GM12878 (cell line): ENCODE measurements around the gene EHD4. TPM values are rescaled to one million over a fixed set of nuclear protein-coding genes. Genes with fewer than 3 reads are reported as not detected.
A peak's percentile ranks its signal among the peaks of the same experiment; 100 is the strongest.

ENCODE experiments used
- ATAC-seq: fragments of 200-7000 bp; cut with Tn5 transposase; 3 replicates; pipeline ENCODE4 v1.9.1; 2020; ENCODE audit warnings: mild to moderate bottlenecking, moderate library complexity
- BruUV-seq: library from RNA; stranded (reverse); fragments of 400-500 nt; replicated peaks from 2 replicates; lab custom pipeline; 2021; lab: Mats Ljungman, UMichigan
- CTCF ChIA-PET: fragments of 300-600 bp; sonication (Branson Sonifier 250); formaldehyde crosslinking; extraction: SDS; loops from one replicate; lab custom pipeline; 2021; ENCODE audit warnings: inconsistent platforms; lab: Yijun Ruan, JAX
- POLR2A ChIA-PET: fragments of 350-600 bp; formaldehyde crosslinking; extraction: SDS; loops from one replicate; lab custom pipeline; 2021; ENCODE audit warnings: inconsistent platforms; lab: Charles Lee
- RAD21 ChIA-PET: fragments of 300-600 bp; sonication (Branson Sonifier 250); formaldehyde crosslinking; loops from one replicate; lab custom pipeline; 2023; ENCODE audit warnings: antibody characterized with exemption; ENCODE audit not compliant: unreplicated experiment; lab: Charles Lee
- SMC1A ChIA-PET: fragments of 300-600 bp; sonication (Branson Sonifier 250); formaldehyde crosslinking; loops from one replicate; lab custom pipeline; 2023; ENCODE audit not compliant: unreplicated experiment, uncharacterized antibody; lab: Charles Lee
- DNase-seq: peaks from one replicate; pipeline ENCODE4 v3.0.0-alpha.2; 2011; ENCODE audit warnings: low read depth, low spot score
- FAIRE-seq: peaks from 3 replicates; lab custom pipeline; 2011; peaks lifted over from hg19 to GRCh38; lab: Jason Lieb, UNC
- H2AFZ ChIP-seq: 2 replicates; pipeline ENCODE4 v1.6.0; 2011; ENCODE audit warnings: low read depth, low read length, control low read depth; ENCODE audit not compliant: control insufficient read depth
- H3K27ac ChIP-seq: 2 replicates; pipeline ENCODE4 v1.5.1; 2011; ENCODE audit warnings: control low read depth; ENCODE audit not compliant: control insufficient read depth, insufficient read depth
- H3K27me3 ChIP-seq, 2 experiments: replicated peaks in 1 of 2; 2 replicates each; pipeline versions ENCODE4 v1.6.0 to v1.6.1; 2011; ENCODE audit warnings: low read length in 1 of 2; ENCODE audit not compliant: control insufficient read depth in 2 of 2, insufficient read depth in 2 of 2
- H3K36me3 ChIP-seq, 2 experiments: 2 replicates each; pipeline ENCODE4 v1.5.1; 2011; ENCODE audit warnings: low read length in 1 of 2; ENCODE audit not compliant: control insufficient read depth in 2 of 2, insufficient read depth in 2 of 2
- H3K4me1 ChIP-seq: 2 replicates; pipeline ENCODE4 v1.6.1; 2011; ENCODE audit warnings: mild to moderate bottlenecking, low read length, moderate library complexity, mixed read lengths; ENCODE audit not compliant: control insufficient read depth, insufficient read depth
- H3K4me2 ChIP-seq: 2 replicates; pipeline ENCODE4 v1.6.0; 2011; ENCODE audit warnings: control low read depth; ENCODE audit not compliant: control insufficient read depth, insufficient read depth
- H3K4me3 ChIP-seq: fragments of 200-600 bp; sonication (generic); 2 replicates; pipeline ENCODE4 v1.5.1; 2016
- H3K79me2 ChIP-seq: 2 replicates; pipeline ENCODE4 v1.6.0; 2011; ENCODE audit warnings: low read length; ENCODE audit not compliant: control insufficient read depth, insufficient read depth
- H3K9ac ChIP-seq: 2 replicates; pipeline ENCODE4 v1.8.0; 2011; ENCODE audit warnings: low read length, control low read depth, mixed read lengths; ENCODE audit not compliant: control insufficient read depth, insufficient read depth
- H3K9me3 ChIP-seq: replicated peaks from 3 replicates; pipeline ENCODE4 v1.5.1; 2011; ENCODE audit warnings: mild to moderate bottlenecking, low read length; ENCODE audit not compliant: control insufficient read depth, insufficient read depth
- H4K20me1 ChIP-seq: 2 replicates; pipeline ENCODE4 v1.6.0; 2011; ENCODE audit not compliant: control insufficient read depth, insufficient read depth
- ATF7 ChIP-seq: fragments of 450-650 bp; IDR thresholded peaks from 2 replicates; pipeline ENCODE4 v1.6.1; 2016; ENCODE audit warnings: low read depth, mild to moderate bottlenecking
- CBFB ChIP-seq: IDR thresholded peaks from 2 replicates; pipeline ENCODE4 v1.6.1; 2016; ENCODE audit warnings: antibody characterized with exemption, low read depth
- CBX3 ChIP-seq: fragments of 200-600 bp; sonication (generic); IDR thresholded peaks from 2 replicates; pipeline ENCODE4 v1.6.1; 2016; ENCODE audit warnings: low read depth, borderline replicate concordance
- CREM ChIP-seq: IDR thresholded peaks from 2 replicates; pipeline ENCODE4 v1.6.1; 2014; ENCODE audit warnings: antibody characterized with exemption, low read depth
- ESRRA ChIP-seq: IDR thresholded peaks from 2 replicates; pipeline ENCODE4 v1.6.1; 2012; ENCODE audit warnings: mild to moderate bottlenecking, low read length, improper control_type of control experiment
- HCFC1 ChIP-seq: fragments of 150-350 bp; IDR thresholded peaks from 2 replicates; pipeline ENCODE4 v1.6.1; 2014; ENCODE audit warnings: low read length
- MXI1 ChIP-seq: fragments of 150-350 bp; IDR thresholded peaks from 2 replicates; pipeline ENCODE4 v1.6.1; 2011; ENCODE audit warnings: low read depth, mild to moderate bottlenecking, inconsistent platforms, low read length, improper control_type of control experiment
- NBN ChIP-seq: fragments of 450-650 bp; IDR thresholded peaks from 2 replicates; pipeline ENCODE4 v1.6.1; 2016
- NFYB ChIP-seq: IDR thresholded peaks from 2 replicates; pipeline ENCODE4 v1.6.1; 2011; ENCODE audit warnings: low read depth, mild to moderate bottlenecking, low read length, improper control_type of control experiment, moderate library complexity; ENCODE audit not compliant: insufficient read depth
- NR2C1 ChIP-seq: fragments of 450-650 bp; IDR thresholded peaks from 2 replicates; pipeline ENCODE4 v1.6.1; 2017; ENCODE audit warnings: antibody characterized with exemption, mild to moderate bottlenecking, moderate library complexity
- SMAD1 ChIP-seq: fragments of 450-650 bp; IDR thresholded peaks from 2 replicates; pipeline ENCODE4 v1.6.1; 2018; ENCODE audit warnings: mild to moderate bottlenecking, low read depth; ENCODE audit not compliant: partially characterized antibody
- SMAD5 ChIP-seq: IDR thresholded peaks from 2 replicates; pipeline ENCODE4 v1.6.1; 2016; ENCODE audit warnings: antibody characterized with exemption, low read depth
- SREBF1 ChIP-seq: IDR thresholded peaks from 2 replicates; pipeline ENCODE4 v1.6.1; 2012; ENCODE audit warnings: mild to moderate bottlenecking, low read length
- SREBF2 ChIP-seq: IDR thresholded peaks from 2 replicates; pipeline ENCODE4 v1.6.1; 2012; ENCODE audit warnings: mild to moderate bottlenecking, low read length
- SUPT20H ChIP-seq: IDR thresholded peaks from 2 replicates; pipeline ENCODE4 v1.6.1; 2011; ENCODE audit warnings: low read depth, mild to moderate bottlenecking, low read length, moderate library complexity, borderline replicate concordance; ENCODE audit not compliant: control insufficient read depth
- SUZ12 ChIP-seq: fragments of 200-600 bp; sonication (generic); IDR thresholded peaks from one replicate; pipeline ENCODE4 v1.6.1; 2018; ENCODE audit warnings: antibody characterized with exemption, mild to moderate bottlenecking; ENCODE audit not compliant: unreplicated experiment
- TCF12 ChIP-seq: IDR thresholded peaks from 2 replicates; pipeline ENCODE4 v1.6.1; 2011; ENCODE audit warnings: low read depth, mild to moderate bottlenecking, low read length
- ZNF622 ChIP-seq: fragments of 450-650 bp; IDR thresholded peaks from 2 replicates; pipeline ENCODE4 v1.6.1; 2017; ENCODE audit warnings: mild to moderate bottlenecking, inconsistent platforms
- WGBS: methylation state at CpG from one replicate; pipeline ENCODE4 v1.1.6; 2016; ENCODE audit warnings: low lambda C conversion rate; ENCODE audit not compliant: insufficient replicate concordance, insufficient coverage; ENCODE audit errors: missing lambda C conversion rate; 5-methylcytosine and 5-hydroxymethylcytosine counted together
- in situ Hi-C: fragments of 300-500 bp; cut with MboI; formaldehyde crosslinking; loops from 9 replicates; pipeline ENCODE4 v1.14.3; 2018; ENCODE audit warnings: mixed read lengths
- intact Hi-C: fragments of 100-400 bp; cut with micrococcal nuclease; formaldehyde crosslinking; loops from one replicate; pipeline ENCODE4 v1.14.2; 2022; ENCODE audit not compliant: unreplicated experiment
- polyA plus RNA-seq, 11 experiments: library from polyadenylated mRNA; depleted of rRNA in 4 of 11; unstranded in 6 of 11; stranded (reverse) in 5 of 11; fragments of >200 nt; fragmentation: Nextera tagmentation in 4 of 11; fragmentation: Illumina TruSeq in 1 of 11; extraction: Ambion mirVana in 4 of 11; extraction: Trizol in 1 of 11; gene quantifications; 1 replicate in 1 of 11; 2 replicates in 10 of 11; pipeline versions ENCODE4 v1.2.1 to v1.2.3, GENCODE V29; 2011 to 2016; ENCODE audit warnings: inconsistent platforms in 2 of 11, missing spikeins in 2 of 11, low read depth in 1 of 11
- total RNA-seq, 4 experiments: library from RNA; depleted of rRNA in 3 of 4; stranded (reverse); fragments of >200 nt in 3 of 4; fragmentation: Illumina TruSeq in 1 of 4; extraction: Trizol in 1 of 4; gene quantifications; 2 replicates each; pipeline versions ENCODE4 v1.2.1 to v1.2.3, GENCODE V29; 2013 to 2021
- TF ChIP-seq, protein P1 (sequence below): fragments of 150-350 bp; IDR thresholded peaks from 2 replicates; pipeline ENCODE4 v1.6.1; 2014; ENCODE audit warnings: mild to moderate bottlenecking, low read depth, low read length
- TF ChIP-seq, protein P2 (sequence below): fragments of 450-650 bp; IDR thresholded peaks from 2 replicates; pipeline ENCODE4 v1.6.1; 2017; ENCODE audit warnings: low read depth, mild to moderate bottlenecking, moderate library complexity
- TF ChIP-seq, protein P3 (sequence below): fragments of 450-650 bp; conservative IDR thresholded peaks from 2 replicates; pipeline ENCODE4 v1.6.1; 2017; ENCODE audit warnings: mild to moderate bottlenecking, moderate library complexity

EHD4 gene
- total and polyA plus RNA-seq, 10 of the 15 experiments (the other 5 are each of a cell fraction or from before 2014, with no cell fraction given): 4.2 to 62.9 (median 44.7) TPM

DNA sequence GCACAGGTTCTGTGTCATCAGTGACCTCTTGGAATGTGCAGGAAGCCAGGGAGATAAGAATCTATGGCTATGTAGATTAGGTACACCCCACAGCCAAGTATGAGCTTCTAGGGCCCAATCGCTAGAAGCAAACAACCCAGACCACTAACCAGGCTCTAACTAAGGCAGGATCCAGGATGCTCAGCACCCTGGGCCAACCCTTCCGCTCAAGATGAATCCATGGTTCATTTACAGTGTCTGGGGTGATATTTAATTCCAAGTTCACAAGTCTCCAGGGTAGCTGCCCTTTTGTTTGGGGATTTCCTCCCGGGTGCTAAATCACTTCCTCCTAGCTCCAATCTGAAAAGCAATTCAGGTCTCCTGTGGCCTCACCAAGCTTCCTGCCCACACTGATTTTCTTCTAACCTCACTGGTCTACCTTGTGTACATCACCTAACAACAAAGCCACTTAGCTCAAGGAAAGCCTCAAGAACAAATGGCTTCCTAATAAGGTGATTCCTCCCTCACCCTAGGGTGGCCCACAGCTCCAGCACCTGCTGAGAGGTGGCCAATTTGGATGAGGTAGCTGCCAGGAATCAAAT lies 2.4 kb downstream of the EHD4 start:
- intact Hi-C loops (loop anchor here (2.0 to 5.0 kb wide), 4 partner anchors 35 to 638 kb away; partner anchors contain the start of genes JMJD7, MAPKBP1, NUSAP1 and OIP5), in situ Hi-C loops (no loop called here)
- peak; percentile 88 for DNase-seq
- peak overlapping the region; percentile 93 for H3K4me3 ChIP-seq
- H3K36me3 ChIP-seq: peaks cover 0 to 7% of the 10 kb centered on the region in 2 experiments; a peak in 2 of 4 replicates
- peak overlapping the region; percentile 100 for H3K27ac ChIP-seq
- H4K20me1 ChIP-seq: no peaks in the 10 kb centered on the region
- H3K9ac ChIP-seq: peak overlapping the region; percentile 98
- H3K9me3 ChIP-seq: no peaks in the 10 kb centered on the region
- no TSS peak for BruUV-seq
- WGBS: 4% methylated on average over 3 of the region's 3 CpGs
- ChIA-PET RAD21 (interaction anchor here (0.8 to 9.0 kb wide), 11 partner anchors 12 to 303 kb away, joined by 3 to 97 read pairs (median 4); partner anchors contain the start of genes GANC, MAPKBP1 and TMEM87A), SMC1A (interaction anchor here (0.8 to 9.7 kb wide), 10 partner anchors 9 to 197 kb away, joined by 3 to 179 read pairs (median 5); partner anchors contain the start of gene MAPKBP1), POLR2A (interaction anchor here (1.1 to 7.2 kb wide), 9 partner anchors 14 to 310 kb away, joined by 3 to 67 read pairs (median 4); partner anchors contain the start of genes MAPKBP1 and MGA), CTCF (interaction anchor here (0.8 to 3.9 kb wide), 9 partner anchors 8 to 196 kb away, joined by 3 to 27 read pairs (median 4); partner anchors contain the start of gene MAPKBP1)
- peaks cover 40% of the 10 kb centered on the region for H3K4me1 ChIP-seq
- peak overlapping the region; percentile 91 for H3K4me2 ChIP-seq
- no peak for FAIRE-seq
- H3K27me3 ChIP-seq: no peaks in the 10 kb centered on the region
- H3K79me2 ChIP-seq: peaks cover 75% of the 10 kb centered on the region
- ATAC-seq: peak; percentile 48
- H2AFZ ChIP-seq: no peak overlapping the region
- TF ChIP-seq SUPT20H: no peak
- TF ChIP-seq TCF12: no peak
- no peak for TF ChIP-seq SREBF1
- TF ChIP-seq NR2C1: no peak
- no peak for TF ChIP-seq ESRRA
- no peak for TF ChIP-seq NFYB
- TF ChIP-seq CBFB: peak; percentile 43; the same call in 1 of the 2 replicates
- TF ChIP-seq HCFC1: no peak
- TF ChIP-seq SMAD1: peak; percentile 58
- TF ChIP-seq, protein P1, sequence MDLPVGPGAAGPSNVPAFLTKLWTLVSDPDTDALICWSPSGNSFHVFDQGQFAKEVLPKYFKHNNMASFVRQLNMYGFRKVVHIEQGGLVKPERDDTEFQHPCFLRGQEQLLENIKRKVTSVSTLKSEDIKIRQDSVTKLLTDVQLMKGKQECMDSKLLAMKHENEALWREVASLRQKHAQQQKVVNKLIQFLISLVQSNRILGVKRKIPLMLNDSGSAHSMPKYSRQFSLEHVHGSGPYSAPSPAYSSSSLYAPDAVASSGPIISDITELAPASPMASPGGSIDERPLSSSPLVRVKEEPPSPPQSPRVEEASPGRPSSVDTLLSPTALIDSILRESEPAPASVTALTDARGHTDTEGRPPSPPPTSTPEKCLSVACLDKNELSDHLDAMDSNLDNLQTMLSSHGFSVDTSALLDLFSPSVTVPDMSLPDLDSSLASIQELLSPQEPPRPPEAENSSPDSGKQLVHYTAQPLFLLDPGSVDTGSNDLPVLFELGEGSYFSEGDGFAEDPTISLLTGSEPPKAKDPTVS: no peak
- TF ChIP-seq SMAD5: no peak
- TF ChIP-seq SUZ12: no peak
- TF ChIP-seq MXI1: peak; percentile 85
- TF ChIP-seq ZNF622: no peak
- TF ChIP-seq, protein P2, sequence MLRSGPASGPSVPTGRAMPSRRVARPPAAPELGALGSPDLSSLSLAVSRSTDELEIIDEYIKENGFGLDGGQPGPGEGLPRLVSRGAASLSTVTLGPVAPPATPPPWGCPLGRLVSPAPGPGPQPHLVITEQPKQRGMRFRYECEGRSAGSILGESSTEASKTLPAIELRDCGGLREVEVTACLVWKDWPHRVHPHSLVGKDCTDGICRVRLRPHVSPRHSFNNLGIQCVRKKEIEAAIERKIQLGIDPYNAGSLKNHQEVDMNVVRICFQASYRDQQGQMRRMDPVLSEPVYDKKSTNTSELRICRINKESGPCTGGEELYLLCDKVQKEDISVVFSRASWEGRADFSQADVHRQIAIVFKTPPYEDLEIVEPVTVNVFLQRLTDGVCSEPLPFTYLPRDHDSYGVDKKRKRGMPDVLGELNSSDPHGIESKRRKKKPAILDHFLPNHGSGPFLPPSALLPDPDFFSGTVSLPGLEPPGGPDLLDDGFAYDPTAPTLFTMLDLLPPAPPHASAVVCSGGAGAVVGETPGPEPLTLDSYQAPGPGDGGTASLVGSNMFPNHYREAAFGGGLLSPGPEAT: peak; percentile 81; the same call in 1 of the 2 replicates
- TF ChIP-seq, protein P3, sequence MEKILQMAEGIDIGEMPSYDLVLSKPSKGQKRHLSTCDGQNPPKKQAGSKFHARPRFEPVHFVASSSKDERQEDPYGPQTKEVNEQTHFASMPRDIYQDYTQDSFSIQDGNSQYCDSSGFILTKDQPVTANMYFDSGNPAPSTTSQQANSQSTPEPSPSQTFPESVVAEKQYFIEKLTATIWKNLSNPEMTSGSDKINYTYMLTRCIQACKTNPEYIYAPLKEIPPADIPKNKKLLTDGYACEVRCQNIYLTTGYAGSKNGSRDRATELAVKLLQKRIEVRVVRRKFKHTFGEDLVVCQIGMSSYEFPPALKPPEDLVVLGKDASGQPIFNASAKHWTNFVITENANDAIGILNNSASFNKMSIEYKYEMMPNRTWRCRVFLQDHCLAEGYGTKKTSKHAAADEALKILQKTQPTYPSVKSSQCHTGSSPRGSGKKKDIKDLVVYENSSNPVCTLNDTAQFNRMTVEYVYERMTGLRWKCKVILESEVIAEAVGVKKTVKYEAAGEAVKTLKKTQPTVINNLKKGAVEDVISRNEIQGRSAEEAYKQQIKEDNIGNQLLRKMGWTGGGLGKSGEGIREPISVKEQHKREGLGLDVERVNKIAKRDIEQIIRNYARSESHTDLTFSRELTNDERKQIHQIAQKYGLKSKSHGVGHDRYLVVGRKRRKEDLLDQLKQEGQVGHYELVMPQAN: no peak; the same call in 1 of the 2 replicates
- TF ChIP-seq CREM: 0 out of 2 replicates have a peak, but pooled peaks have one; percentile 38
- no peak for TF ChIP-seq SREBF2
- TF ChIP-seq ATF7: peak; percentile 54; the same call in 1 of the 2 replicates
- TF ChIP-seq CBX3: no peak
- TF ChIP-seq NBN: peak; percentile 30
